Medulla oblongata (tissue), 1 donor: Measurements from ENCODE around the gene DNAJB11.
A peak's percentile ranks its signal among the peaks of the same experiment; 100 is the strongest.
"Not testable (repeated sequence)": the region's sequence is repeated elsewhere in the genome, so short reads cannot be mapped to it uniquely, and the experiment has no call there.

ENCODE experiments used
- DNase-seq: peaks from one replicate; pipeline ENCODE4 v3.0.0-alpha.2; 2015; ENCODE audit errors: extremely low spot score

The DNAJB11 gene

GRCh38 chr3:186617036-186617946, 46.8 kb downstream of the DNAJB11 start:
- DNase-seq: peak; percentile 82

- DNase-seq: no peak
Measured at GRCh38 chr3:186618318-186618938, 47.9 kb downstream of the DNAJB11 start.

- DNase-seq: no peak
Measured at GRCh38 chr3:186619787-186620212, 49.3 kb downstream of the DNAJB11 start.

- no peak for DNase-seq
Measured at GRCh38 chr3:186620213-186621092, 49.9 kb downstream of the DNAJB11 start.

- DNase-seq: no peak
Measured at GRCh38 chr3:186621894-186622650, 51.6 kb downstream of the DNAJB11 start.

- no peak for DNase-seq
Measured at GRCh38 chr3:186622651-186623310, 52.3 kb downstream of the DNAJB11 start.

GRCh38 chr3:186624598-186624997, 54.1 kb downstream of the DNAJB11 start:
- no peak for DNase-seq

- DNase-seq: no peak
Measured at GRCh38 chr3:186625600-186626042, 55.1 kb downstream of the DNAJB11 start.

GRCh38 chr3:186626254-186626847, 55.8 kb downstream of the DNAJB11 start:
- DNase-seq: no peak

- DNase-seq: no peak
Measured at GRCh38 chr3:186627852-186628414, 57.4 kb downstream of the DNAJB11 start.

GRCh38 chr3:186628756-186629155, 58.2 kb downstream of the DNAJB11 start:
- DNase-seq: no peak

- DNase-seq: no peak
Measured at GRCh38 chr3:186630950-186631641, 60.6 kb downstream of the DNAJB11 start.

GRCh38 chr3:186633481-186633880, 63.0 kb downstream of the DNAJB11 start:
- DNase-seq: no peak

- DNase-seq: not testable (repeated sequence)
Measured at GRCh38 chr3:186634207-186634606, 63.7 kb downstream of the DNAJB11 start.
